ENCODE data around the gene KDF1.

DNA sequence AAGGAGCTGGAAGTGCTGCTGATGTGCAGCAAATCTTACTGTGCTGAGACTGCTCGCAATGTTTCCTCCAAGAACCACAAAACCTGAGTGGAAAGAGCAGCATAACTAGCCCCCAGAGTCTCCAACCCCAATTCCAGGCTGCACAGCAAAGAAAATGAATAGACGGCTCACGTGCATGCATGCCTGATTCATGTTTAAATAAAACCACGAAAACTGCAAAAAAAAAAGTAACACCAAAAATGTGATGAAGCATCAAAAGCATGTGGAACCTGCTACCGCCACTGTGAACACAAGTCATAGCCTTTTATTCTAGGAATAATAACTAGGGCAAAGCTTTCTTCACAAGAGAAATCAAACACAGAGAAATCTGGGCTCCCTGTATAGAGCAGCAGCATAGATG lies 23.6 kb upstream of the KDF1 start:
- TF ChIP-seq POLR2A (IDR thresholded peaks at IDR 0.05; ENCODE audit: low read length) = no peak
- no peak for TF ChIP-seq GATA1 (IDR thresholded peaks at IDR 0.05; ENCODE audit: low read depth, low read length)
